GM23248 (cell line): ENCODE results near the gene MOV10.

Experiments used
- EZH2 ChIP-seq: fragments of 200-600 bp; sonication (generic); IDR thresholded peaks from 2 replicates; pipeline ENCODE4 v1.6.1; 2018; ENCODE audit warnings: antibody characterized with exemption, mild to moderate bottlenecking; ENCODE audit not compliant: insufficient read depth, poor library complexity, severe bottlenecking
- EZH2phosphoT487 ChIP-seq: fragments of 200-600 bp; sonication (generic); IDR thresholded peaks from 2 replicates; pipeline ENCODE4 v1.6.1; 2018; ENCODE audit warnings: antibody characterized with exemption, moderate library complexity, mild to moderate bottlenecking, low read depth; ENCODE audit not compliant: insufficient read depth

GRCh38 chr1:112672009-112672408, 2.5 kb upstream of the MOV10 start:
- no peak for TF ChIP-seq EZH2phosphoT487
- TF ChIP-seq EZH2 = no peak
